GM21381 (cell line): Measurements from ENCODE around the gene CD86.
A peak's percentile ranks its signal among the peaks of the same experiment; 100 is the strongest.
"Not testable (repeated sequence)": the region's sequence is repeated elsewhere in the genome, so short reads cannot be mapped to it uniquely, and the experiment has no call there.

ENCODE experiments used
- ATAC-seq: cut with Tn5 transposase; IDR thresholded peaks from one replicate; pipeline ENCODE4 v1.9.1; 2021; ENCODE audit warnings: mild to moderate bottlenecking, moderate library complexity; ENCODE audit not compliant: unreplicated experiment

CD86 gene, protein sequence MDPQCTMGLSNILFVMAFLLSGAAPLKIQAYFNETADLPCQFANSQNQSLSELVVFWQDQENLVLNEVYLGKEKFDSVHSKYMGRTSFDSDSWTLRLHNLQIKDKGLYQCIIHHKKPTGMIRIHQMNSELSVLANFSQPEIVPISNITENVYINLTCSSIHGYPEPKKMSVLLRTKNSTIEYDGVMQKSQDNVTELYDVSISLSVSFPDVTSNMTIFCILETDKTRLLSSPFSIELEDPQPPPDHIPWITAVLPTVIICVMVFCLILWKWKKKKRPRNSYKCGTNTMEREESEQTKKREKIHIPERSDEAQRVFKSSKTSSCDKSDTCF

DNA sequence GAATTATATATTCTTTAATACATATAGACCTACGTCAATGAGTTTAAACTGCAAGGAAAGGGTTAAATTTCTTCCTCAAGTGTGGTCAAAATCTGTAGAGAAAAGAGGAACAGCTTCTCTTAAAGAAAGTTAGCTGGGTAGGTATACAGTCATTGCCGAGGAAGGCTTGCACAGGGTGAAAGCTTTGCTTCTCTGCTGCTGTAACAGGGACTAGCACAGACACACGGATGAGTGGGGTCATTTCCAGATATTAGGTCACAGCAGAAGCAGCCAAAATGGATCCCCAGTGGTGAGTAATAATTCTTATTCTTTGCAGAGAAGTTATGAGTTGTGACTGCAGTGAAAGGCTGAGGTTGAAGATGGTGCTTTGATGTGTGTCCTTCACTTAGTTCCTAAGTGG lies at the start of gene CD86:
Gene CD86 (plus strand): TSS at position 148 of the 400 bp plus-strand sequence. CDS start 128 bp downstream, at position 276.
- ATAC-seq = peak; percentile 83

DNA sequence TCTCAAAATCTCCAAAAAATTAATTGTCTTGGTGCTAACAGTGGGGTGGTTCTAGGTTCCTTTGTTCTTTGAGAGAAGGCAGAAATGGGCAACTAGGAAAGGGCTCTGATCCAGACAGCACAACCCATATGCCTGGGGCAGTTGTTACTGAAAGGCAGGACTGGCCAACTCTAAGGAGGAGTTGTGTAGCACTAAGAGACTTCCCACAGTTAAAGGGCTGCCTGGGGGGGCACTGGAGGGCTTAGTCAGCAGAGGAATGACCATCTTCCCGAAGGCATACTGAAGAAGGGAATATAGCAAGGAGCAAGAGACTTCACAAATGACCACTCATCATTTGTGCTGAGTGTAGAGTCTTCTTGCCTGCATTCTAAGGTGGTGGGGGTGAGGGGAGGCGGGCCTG lies 48.9 kb upstream of the CD86 start:
- ATAC-seq = no peak

DNA sequence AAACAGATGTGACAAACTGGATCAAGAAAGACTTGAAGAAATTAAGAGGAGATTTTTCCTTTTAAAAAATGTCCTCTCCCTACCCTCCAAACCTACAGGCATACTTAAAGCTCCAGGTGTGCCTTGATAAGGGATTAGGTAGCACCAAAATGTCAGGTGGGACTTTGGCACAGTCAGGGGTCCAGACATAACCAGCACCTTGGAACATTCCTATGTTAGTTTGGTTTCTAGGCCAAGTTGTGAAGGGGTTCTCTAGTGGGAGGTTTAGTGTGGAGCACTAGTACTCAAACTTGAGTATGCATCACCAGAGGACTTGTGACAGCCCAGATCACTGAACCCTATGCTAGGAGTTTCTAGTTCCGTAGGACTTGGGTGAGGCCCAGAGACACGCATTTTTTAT lies 47.0 kb upstream of the CD86 start:
- ATAC-seq = no peak

DNA sequence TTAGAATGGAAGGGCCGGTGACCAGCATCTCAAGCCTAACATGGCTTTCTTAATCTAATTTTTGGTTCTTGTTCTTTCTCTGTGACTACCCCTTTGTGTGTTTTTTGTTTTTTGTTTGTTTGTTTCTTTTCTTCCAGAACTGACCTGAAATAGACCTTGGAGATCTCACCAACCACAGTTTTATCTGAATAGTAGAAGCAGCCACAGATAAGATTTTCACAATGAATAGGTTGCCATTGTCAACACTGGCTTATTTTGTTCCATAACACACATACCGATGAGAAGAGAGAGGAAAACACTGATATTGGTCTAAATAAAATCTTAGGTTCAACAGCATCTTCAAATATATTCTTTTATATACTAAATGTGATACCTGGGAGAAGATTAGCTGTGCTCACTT lies 44.7 kb upstream of the CD86 start:
- ATAC-seq = no peak

DNA sequence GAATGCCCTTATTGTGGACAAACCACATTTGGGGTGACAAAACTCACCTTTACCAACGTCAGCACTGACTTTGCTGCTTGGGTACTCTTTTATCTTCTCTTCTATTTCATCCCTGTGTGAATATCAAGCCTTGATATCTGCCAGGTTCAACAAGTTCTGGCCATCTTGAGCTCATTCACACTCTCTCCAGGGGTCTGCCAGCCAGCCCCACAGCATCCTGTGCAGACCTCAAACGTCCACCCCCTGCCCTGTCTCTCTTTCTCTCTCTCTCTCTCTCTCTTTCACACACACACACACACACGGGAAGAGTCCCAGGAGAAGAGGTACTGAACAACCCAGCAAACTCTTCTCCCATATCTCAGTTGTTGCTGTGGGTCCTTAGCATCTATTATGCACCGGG lies 43.8 kb upstream of the CD86 start:
- no peak for ATAC-seq

DNA sequence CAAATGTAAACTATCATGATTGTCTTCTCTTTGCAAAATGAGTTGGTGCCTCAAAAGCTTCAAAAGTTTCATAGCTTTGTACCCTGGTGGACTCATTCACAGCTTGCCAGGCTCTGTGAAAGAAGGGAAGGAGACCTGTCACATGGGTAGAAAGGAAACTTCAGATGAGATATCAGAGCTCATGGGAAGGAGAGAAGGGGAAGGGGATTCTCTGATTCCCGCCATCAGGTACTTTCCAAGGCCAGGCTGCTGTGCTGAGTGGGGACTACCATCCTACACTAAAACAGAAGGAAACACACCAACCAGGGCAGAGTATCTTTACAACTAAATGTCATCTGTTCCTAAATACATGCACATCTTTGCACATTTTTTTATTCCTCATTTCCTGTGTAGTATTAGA lies 42.3 kb upstream of the CD86 start:
- peak; percentile 30 for ATAC-seq

DNA sequence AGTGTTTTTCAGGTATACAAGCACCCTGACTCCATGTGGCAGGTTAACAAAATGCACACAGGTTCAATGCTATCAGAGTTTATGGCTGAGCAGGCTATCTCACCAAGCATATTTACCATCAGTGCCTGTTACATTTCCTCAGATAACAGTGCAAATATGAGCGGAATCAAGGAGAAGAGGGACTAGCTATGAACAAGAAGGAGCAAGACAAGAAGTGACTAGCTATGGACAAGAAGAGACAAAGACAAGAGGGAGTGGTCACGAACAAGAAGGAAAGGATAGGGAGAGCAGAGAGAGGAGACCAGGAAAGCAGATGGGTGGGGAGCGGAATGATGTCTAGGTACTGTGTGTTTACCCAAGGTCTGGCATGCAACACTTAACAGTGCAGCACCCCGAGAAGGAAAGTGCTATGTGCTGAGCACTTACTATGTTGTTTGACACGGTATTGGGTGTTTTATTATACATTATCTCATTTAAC lies 41.7 kb upstream of the CD86 start:
- ATAC-seq = no peak

DNA sequence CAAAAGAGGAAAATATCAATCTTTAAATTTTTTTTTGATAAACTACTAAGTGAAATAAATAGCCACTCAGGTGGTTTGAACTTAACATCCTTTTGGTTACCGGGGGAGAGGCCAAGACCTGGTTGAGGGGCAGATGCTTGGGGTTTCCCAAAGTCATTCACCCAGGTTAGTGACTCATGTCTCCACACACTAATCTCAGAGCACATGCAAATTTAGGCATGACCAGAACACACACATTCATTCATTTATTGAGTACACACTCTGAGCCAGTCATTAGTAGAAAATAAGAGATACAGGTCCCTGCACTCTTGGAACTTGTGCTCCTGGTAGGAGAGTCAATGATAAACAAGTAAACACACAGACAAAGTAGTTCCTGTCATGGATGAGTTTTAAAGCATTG lies 40.4 kb upstream of the CD86 start:
- peak; percentile 64 for ATAC-seq

DNA sequence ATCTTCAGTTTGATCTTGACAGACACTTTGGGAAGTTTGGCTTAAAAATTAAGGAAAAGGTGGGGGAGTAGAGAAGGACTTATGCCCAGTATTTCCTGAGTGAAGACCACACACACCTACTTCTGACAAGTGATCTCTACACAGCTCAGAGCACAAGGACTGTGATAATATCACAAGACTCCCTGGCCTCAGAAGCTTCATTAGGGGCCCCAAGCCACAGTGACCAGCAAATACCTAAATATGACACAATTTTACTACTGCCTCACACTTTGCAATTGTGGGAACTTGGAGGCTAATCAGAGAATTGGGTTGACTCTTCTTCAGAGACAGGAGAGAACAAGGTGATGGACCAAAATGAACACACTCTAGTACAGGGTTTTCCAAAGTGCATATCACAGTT lies 35.7 kb upstream of the CD86 start:
- ATAC-seq = no peak

DNA sequence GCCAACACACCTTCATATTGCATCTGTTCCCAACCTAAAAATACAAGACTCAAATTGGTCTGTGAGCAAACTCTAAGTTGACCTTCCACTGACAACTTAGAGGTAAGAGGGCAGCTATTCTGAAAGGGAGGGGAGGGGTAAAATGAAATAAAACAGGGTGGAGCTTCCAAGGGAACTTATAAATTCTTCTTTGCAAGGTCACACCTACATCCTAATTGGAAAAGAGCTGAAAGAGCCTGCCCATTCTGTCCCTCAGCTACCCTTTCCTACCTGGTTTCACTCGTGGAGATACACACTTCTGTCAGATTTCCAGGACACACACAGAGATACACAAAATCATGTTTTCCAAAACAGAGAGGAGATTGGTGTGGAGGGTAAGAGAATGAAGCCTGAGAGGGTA lies 34.1 kb upstream of the CD86 start:
- no peak for ATAC-seq

DNA sequence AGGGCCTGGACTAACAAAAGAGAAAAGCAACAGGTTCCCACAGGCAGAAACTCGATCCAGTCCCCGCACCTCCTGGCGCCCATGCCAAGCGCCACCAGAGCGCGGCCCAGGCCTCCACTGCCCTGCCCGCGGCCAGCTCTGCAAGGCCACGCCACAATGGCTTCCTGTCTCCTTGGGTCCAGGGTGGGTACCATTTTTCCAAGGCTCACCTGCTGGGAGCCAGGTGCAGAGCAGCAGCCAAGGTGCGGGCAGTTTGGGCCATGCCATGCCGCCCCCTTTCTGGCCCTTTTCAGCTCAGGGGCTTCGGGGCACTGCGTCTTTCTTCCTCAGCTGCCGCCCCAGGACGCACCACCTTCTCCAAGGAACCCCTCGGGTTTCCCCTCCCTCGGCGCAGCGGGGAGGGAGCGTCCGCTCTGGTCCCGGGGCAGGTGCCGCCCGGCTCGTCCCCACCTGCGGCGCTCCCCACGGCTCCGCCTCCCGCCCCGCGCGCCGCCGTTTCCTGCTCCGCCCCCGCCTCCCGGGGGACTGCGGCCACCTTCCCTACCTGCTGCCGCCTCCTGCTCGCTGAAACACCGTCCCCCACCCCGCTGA lies 33.3 kb upstream of the CD86 start, which contains the start of gene ILDR1:
Gene ILDR1 (minus strand): TSS at position 437 of the 591 bp plus-strand sequence. CDS start 170 bp downstream, at position 267.
- no peak for ATAC-seq

DNA sequence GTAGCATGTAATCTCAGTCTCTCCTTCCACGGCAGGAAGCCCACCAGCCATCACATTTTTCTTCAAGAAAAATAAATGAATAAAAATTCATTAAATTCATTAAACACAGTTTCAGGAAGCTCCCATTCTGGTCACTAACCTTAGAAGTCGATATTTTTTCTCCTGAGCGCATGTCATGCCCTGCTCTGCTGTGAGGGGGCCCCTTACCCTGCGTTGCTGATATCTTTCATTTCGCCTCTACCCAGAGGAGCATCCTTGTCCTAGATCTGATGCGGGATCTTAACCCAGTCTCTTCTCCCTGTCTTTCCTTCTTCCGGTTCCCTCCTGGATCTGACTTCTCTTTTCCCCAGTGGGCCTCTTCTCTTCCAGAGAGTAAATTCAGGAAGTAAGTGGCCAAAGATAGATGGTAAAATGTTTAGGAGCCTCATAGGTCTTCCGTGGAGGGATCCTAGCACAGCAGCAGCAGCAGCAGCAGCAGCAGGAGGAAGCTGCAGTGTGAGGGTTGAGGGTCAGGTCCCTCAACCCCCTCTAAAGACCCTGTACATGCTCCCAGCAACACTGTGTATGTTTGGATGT lies 31.7 kb upstream of the CD86 start:
- no peak for ATAC-seq

DNA sequence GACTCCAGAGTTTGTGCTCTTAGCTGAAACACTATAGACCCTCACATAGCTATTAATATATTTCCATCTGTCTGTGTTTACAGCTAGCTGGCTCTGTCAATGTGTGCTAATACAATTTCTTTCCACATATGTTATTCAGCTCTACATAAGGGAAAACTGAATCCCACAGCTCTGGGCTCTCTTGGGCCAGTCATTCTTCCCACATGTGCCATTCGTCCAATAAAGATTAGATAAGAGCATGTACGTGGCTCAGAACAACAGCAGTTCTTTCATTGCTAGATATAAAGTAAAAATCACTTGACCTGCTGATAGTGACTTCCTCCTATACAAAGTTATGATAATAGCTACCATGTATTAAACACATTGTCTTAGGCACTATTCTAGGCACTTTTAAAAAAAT lies 30.4 kb upstream of the CD86 start:
- ATAC-seq = no peak

DNA sequence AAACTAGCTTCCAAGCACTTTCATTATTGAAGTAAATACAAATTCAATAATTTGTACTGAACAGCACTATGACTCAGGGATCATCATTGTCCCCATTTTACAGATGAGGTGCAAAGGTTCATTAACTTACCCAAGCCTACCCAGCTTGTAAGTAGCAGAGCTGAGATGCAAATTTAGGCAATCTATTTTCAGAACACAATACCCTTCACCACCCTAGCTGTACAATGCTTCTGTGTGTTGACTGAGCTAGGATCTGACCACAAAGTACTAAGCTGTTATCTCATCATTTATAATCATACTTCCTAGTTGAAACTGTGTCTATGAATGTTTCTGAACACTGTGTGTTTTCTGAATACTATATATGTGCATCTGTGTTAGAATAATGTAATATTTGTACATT lies 29.9 kb upstream of the CD86 start:
- peak; percentile 73 for ATAC-seq

DNA sequence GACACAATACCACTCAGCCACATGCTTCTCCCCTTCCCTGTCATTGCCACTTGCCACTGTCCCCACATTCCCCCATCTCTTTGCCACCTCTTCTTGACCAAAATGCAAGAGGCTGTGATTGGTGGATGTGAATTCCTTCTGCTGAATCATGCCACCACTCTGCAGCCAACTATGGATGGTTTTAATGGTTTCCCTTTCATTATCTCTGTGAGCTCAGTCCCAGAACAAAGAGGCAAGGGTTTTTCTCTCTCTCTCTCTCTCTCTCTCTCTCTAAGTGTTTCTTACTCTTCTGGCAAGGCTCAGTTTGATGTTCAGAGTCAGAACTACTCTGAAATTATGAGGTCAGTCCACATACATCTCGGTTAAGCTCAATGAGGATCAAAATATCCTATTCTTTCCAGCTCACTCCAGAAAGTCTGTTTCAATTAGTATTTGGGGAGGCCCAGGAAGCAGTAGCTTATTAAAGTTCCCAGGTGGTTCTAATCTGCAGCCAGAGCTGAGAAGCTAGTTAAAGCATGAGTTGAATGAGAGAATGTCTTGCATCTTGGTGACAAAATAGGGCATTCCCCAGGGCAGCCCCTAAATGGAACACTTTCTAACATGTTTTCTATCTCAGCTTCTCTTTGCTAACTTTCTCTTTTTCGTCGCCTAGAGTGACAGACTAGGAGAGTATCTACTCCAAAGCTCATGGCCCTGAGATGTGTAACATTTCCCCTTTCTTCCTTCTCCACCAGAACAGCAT lies 24.6 kb upstream of the CD86 start:
- ATAC-seq = peak; percentile 66

DNA sequence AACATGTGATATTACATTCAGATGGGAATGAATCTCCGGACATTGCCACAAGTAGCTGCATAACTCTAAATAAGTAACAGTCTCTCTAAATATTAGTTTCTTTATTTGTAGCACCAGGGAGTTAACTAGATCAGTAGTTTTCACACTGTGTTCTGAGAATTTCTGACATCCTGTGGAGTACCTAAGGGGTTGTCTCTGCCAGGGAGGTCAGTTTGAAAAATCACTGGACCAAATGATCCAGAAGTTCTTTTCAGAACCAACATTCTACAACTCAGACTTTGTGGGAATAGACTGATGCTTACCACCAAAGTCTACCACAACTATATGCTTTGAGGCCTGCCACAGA lies 24.1 kb upstream of the CD86 start:
- peak; percentile 38 for ATAC-seq

DNA sequence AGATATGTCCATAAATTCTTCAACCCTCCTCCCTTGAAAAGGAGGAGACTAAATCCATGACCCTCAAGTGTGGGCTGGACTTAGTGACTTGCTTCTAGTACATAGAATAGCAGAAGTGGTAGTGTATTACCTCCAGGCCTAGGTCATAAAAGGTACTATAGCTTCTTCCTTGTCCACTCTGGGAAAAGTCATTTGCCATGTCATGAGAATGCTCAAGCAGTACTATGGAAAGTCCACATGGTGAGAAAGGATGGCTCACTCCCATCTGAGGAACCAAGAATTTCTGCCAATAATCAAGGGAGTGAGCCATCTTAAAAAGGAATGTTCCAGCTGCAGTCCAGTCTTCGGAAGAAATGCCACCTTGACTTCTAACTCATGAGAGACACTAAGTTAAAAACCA lies 22.6 kb upstream of the CD86 start:
- ATAC-seq = no peak

DNA sequence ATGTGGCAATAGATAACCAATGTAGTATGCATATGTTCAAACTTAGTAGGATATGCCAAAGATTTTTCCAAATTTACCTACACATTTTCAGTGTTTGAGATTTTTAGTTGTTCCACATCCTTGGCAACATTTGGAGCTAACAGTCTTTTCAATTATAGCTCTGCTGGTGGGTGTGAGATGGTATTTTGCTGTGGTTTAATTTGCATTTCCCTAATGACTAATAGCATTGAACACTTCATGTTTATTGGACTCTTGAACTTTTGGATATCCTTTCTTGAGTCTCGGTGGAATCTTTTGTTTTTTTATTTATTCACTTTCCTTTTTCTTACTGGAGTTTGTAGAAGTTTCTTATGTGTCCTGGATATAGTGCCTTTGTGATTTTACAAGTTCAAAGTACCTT lies 22.1 kb upstream of the CD86 start:
- ATAC-seq = no peak

DNA sequence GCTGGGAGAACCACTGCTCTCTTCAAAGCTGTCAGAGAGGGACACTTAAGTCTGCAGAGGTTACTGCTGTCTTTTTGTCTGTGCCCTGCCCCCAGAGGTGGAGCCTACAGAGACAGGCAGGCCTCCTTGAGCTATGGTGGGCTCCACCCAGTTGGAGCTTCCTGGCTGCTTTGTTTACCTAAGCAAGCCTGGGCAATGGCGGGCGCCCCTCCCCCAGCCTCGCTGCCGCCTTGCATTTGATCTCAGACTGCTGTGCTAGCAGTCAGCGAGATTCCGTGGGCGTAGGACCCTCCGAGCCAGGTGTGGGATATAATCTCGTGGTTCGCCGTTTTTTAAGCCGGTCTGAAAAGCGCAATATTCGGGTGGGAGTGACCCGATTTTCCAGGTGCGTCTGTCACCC lies 7.9 kb upstream of the CD86 start:
- not testable (repeated sequence) for ATAC-seq

DNA sequence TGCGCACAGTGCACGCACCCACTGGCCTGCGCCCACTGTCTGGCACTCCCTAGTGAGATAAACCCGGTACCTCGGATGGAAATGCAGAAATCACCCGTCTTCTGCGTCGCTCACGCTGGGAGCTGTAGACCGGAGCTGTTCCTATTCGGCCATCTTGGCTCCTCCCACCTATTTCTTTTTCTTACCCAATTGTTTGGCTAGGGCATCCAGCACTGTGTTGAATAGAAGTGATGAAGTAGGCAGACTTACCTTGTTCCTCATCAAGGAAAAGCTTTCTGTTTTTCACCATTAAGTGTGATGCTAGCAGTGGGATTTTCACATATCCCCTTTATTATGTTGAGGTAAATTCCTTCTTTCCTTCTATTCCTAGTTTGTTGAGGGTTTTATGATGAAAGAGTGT lies 7.4 kb upstream of the CD86 start:
- not testable (repeated sequence) for ATAC-seq

DNA sequence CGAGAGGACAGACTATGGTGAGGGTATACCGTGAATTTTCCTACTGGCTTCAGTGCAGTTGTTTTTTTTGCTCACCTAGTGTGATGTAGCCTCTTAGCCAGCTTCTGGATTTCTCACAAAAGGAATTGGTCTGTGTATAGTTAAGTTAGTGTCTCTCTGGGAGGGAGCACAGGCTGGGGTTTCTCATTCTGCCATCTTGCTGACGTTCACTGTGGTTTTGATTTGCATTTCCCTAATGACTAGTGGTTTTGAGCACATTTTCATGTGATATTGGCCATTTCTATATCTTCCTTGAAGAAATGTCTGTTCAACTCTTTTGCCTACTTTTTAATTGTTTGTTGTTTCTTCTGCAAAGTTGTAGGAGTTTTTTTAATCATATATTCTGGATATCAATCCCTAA lies 2.2 kb upstream of the CD86 start:
- no peak for ATAC-seq

DNA sequence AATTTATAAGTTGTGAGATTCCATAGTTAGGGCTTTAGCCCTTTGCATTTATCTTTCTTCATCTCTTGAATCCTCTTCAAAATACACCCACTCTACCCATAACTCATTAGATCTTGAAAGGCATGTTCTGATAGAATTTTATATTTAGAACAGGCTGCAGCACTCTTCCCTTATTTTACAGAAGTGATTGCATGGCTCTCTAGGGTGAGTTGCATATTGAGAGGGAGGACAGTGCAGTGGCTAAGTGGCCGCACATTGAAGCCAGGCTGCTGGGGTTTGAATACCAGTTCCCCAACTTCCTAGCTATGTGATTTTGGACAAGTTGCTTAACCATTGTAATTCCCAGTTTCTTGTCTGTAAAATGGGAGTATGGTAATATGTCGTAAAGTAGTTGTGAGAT lies 2.5 kb downstream of the CD86 start:
- no peak for ATAC-seq
